HG02973 (cell line): ENCODE measurements around the gene PRSS33.

ENCODE experiments used
- ATAC-seq: cut with Tn5 transposase; IDR thresholded peaks from one replicate; pipeline ENCODE4 v1.9.1; 2021; ENCODE audit warnings: moderate library complexity; ENCODE audit not compliant: unreplicated experiment

The PRSS33 gene, protein sequence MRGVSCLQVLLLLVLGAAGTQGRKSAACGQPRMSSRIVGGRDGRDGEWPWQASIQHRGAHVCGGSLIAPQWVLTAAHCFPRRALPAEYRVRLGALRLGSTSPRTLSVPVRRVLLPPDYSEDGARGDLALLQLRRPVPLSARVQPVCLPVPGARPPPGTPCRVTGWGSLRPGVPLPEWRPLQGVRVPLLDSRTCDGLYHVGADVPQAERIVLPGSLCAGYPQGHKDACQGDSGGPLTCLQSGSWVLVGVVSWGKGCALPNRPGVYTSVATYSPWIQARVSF

DNA sequence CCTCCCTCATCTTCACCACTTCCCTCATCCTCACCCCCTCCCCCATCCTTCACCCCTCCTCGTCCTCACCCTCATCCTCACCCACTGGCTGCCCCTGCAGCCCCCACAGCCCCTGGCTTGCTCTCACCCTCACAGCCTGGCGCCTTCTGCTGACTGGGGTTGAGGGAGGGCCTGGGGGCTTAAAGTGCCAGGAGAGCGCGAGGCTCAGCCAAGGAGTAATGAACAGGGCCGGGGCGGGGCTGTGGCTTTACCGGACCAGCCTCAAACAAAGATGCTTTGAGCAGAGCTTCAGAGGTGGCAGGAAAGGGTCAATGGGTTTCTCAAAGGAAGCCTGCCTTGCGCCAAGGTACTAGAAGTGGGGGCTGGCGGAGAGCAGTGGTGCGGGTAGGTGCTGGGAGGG is at the start of gene PRSS33:
TSS of gene PRSS33 (minus strand) at position 155 of the 400 bp plus-strand sequence. CDS start 1,013 bp downstream, outside the sequence.
- no peak for ATAC-seq

DNA sequence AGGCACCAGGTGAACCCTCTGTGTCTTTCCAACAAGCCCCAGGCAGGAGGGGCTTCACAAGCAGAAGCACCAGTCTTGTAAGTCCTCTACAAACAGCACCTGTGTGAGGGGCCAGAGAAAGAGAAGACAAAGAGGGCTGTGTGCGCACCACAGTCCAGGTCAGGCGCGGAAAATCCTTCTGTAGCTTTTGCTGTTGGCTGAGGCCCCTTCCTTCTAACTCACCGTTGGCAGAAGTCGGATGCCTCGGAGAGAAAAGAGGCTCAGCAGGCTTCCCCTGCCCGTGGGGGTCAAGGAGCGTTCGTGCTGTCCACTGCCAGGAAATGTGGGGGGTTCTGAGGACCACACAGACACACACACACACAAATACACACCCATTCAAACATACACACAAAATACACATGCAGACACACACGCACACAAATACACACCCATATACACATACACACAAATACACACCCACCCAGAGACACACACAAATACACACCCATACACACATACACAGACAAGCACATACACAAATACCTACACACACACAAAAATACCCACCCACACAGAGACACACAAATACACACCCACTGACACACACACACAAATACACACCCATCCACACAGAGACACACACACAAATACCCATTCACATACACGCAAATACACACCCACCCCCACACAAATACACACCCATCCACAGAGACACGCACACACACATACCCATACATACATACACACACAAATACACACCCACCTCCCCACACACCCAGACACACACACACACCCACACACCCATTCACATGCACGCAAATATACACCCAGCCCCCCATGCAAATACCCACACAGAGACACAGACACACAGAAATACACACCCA is 49.5 kb upstream of the PRSS33 start:
- ATAC-seq, result no peak

DNA sequence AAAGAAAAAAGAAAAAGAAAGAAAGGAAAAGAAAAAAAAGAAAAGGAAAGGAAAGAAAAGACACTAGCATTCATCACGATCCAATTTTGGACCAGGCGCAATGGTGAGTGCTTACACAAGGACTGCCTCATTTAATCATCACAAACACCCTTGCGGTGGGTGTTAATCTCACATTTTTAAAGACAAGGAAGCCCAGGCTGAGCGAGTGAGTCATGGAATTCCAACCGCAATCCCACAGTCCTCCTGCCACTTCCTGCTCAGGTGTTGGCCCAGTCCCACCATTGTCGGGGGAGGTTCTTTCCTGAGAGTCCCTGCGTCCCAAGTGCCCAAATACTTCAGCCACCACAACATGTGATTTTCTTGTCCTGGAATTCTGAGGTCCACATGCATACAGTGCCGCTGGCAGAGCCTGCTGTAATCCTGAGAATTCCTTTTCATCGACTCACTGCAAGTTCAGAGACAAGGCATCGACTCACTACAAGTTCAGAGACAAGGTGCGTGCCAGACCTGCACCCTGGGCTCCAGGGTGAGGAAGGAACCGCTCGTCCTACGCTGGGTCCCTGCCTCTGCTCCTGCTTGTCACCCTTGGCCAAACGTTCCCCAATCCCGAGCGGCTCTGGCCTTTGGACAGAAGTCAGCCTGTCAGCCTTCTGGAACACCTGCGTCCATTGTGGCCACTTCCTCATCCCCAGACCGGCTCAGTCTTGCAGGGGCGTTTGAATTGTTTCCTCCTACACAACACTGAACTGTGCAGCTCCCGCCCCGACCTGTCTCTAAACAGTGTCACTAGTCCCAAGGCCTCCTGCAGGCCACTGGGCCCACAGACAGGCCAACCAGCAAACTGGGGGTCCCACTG is 48.5 kb upstream of the PRSS33 start:
- ATAC-seq, result no peak

DNA sequence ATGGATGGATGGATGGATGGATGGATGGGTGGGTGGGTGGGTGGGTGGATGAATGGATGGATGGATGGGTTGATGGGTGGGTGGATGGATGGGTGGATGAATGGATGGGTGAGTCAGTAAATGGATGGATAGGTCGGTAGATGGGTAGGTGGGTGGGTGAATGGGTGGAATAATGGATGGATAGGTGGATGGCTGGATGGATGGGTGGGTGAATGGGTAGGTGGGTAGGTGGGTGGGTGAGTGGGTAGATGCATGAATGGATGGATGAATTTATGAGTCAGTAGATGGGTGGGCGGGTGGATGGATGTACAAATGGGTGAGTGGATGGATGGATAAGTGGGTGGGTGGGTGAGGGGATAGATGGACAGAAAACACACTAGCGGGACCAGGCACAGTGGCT is 47.6 kb upstream of the PRSS33 start:
- no peak for ATAC-seq

DNA sequence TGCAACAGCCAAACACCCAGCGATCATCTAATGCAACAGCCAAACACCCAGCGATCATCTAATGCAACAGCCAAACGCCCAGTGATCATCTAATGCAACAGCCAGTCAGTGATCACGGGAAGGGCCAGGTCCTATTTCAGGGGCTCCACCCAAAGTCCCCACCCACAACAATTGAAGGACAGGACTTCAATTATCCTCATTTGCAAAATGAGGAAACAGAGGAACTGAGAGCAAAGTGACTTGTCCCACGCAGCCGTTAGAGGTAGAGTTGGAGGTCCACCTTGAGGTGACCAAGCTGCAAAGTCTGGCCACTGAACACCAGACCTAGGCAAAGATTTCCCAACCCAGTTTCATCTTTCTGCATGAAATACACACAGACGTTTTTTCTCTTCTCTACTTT is 46.4 kb upstream of the PRSS33 start:
- no peak for ATAC-seq

DNA sequence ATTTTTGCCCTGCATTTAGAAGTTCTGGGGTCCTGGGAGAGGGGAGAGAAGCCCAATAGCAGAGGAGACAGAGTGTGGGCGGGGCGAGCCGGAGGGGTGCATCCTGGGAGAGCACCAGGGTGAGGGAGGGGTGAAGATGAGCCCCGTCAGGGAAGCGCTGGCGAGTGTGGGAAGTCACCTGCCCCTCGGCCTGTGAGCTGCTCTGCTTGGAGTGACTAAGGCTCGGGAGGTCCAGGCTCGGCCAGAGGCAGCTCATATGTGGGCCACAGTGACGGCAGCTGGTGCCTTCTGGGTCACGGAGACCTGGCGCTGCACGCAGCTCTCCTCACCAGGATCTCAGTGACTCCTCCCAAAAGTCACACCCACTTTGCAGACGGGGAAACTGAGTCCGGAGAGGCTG is 43.8 kb upstream of the PRSS33 start:
- no peak for ATAC-seq

DNA sequence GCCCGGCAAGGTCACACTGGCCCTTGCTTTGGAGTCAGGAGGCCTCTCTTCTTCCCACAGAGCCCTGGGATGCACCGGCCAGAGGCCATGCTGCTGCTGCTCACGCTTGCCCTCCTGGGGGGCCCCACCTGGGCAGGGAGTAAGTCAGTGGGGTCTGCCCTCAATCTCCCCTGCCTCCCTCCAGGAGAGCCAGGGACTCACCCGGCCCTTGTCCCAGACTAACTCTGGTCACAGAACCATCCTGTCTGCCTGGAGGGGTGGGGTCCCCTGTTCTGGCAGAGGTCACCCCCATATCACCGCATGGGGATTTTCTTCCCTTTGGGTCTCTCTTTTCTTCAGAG is 43.0 kb upstream of the PRSS33 start:
- no peak for ATAC-seq

DNA sequence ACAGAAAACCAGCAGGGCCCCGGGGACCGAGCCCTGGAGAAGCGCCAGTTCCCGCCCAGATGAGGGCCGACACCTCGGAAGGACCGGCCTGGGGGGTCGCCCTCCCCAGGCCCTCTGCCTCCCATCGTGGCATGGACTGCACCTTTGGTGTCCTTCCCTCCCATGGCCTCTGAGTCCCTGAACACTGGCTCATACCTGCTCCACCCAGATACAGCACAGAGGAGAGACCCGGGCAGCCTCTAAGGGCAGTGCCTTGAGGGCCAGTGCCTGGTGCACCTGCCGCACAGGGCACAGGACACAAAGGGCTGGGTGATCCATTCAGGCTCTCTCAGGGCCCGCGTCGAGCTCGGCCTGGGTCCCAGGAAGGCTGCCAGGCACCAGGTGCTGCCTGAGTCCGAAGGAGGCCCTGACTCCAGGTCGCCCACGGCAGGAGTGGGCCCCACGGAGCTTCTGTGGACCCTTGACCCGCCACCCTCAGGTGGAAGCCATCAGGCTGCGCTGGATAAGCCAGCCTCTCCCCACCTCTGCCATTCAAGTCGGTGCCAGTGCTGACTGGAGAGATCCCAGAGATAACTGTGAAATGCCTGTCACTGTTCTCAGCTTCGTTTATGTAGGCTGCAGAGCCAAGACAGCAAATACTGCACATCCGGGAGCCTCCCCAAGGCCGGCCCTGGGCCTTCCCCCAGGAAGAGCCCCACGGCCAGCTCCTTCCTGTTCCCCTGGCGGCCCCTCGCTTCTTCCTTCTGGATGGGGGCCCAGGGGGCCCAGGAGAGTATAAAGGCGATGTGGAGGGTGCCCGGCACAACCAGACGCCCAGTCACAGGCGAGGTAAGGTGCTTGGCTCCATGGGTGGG is 42.4 kb upstream of the PRSS33 start, which contains the start of gene ZG16B:
TSS of gene ZG16B (plus strand) at position 803 of the 854 bp plus-strand sequence. CDS start 139 bp downstream, outside the sequence.
- ATAC-seq, result no peak

DNA sequence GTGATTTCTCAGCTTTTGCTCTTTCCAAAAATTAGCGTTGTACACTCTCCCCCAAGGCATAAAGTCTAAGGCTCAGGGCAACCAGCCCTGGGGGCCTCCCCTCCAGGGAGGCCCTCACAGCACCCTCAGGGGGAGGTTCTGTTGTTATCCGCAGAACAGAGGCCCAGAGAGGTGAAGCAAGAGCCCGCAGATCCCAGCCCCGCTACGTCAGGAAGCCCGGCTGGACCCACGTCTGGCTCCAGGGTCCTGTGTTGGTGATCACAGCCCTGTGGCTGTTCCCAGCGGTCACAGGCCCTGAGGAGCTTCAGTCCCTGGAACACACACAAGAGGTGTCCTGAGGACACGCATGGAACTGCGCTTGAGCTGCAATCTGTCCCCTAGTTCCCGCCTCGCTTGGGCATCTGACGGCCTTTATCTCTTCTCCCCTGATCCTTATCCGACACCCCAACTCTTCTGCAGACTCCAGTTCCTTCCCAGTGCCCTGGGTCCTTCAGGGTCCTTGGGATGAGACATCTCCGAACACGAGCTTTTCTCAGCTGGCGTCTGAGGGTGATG is 41.6 kb upstream of the PRSS33 start:
- ATAC-seq, result no peak

DNA sequence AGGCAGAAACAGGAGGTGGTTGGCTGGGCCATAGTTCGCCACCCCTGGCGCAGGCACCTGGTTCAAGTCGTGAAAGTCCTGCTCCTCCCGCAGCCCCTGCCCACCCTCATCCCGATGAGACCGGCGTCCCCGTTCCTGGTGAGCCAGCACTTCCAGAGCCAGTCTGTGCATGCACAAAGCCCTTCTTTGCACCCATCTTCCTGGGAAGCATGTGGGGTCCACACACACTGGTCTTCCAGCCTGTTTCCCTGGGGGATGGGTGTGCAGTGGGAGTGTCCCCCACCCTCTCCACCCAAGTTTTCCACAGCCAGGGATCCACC is 41.1 kb upstream of the PRSS33 start:
- no peak for ATAC-seq

DNA sequence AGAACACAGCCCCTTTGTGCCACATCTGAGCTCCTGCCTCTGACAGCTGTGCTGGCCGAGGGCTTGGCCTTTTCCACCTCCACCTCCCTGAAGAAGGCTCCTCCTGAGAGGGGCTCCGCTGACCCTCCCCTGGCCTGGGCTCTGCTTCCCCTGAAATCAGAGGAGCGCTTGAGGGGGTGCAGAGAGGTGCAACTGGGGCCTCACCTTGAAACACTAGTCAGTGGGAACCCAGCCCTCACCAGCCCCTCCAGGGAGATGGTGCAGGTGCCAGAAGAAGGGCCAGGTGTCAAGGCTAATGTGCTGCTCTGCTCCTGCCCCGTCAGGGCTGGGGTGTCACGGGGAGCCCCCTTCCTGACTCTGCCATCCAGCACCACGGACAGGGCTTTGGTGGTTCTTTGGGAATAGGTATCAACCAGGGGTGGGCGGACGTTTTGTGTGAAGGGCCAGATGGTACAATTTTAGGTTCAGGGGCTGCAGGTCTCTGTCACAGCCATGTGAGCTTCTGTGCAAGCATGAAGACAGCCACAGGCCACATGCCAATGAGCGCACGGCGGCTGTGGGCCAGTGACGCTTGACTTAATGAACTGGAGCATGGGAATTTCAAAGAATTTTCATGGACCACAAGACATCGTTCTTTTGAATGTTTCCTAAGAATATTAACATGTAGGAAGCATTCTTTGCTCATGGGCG is 40.6 kb upstream of the PRSS33 start:
- no peak for ATAC-seq

DNA sequence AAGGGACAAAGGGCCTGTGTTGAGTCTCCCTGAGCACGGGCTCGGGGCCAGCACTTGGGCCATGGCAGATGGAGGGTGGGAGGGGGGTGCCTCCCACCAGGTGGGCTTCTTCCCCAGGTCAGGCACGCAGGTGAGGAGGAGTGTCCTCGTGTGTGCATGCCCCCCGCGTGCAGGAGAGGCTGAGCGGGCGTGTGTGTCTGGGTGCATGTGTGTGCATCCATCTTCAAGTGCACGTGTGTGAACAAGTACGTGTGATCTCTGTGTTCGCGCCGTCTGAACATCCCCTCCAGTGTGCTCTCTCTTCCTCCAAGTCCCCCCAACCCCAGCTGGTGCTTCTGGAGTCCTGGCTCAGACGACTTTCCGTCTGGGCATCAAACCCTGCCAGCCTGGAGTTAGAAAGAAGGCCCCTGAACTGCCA is 40.0 kb upstream of the PRSS33 start:
- no peak for ATAC-seq

DNA sequence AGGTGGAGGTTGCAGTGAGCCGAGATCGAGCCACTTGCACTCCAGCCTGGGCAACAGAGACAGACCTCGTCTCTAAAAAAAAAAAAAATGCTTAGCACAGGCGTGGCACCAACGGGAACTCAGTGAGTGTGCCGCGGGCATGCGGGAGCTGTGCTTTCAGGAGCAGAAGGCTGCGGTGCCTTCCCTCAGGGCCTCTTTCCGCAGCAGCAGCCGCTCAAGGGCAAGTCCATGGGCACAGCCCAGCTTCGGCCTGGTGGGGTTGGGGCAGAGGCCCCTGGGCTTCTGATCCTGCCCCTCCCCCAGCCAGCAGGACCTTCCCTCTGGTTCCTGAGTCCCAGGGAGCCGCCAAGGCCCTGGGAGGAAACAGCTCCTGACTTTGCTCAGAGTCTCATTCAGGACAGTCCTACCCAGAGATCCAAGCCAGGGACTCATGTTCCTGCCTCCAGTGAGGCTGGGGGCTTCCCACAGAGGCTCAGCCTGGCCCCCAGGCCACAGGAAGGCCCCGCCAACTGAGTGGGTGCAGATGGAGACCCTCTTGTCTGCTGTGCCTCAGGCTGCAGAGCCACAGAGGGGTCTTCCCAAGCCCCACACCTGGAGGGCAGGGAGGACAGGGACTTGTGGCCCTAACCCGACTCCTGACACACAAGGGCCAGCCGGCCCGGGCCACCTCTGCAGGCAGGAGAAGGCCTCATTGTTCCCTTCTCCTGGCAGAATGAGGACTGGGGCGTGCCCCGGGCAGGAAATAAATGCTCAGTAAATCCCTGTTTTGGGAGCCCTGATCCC is 39.4 kb upstream of the PRSS33 start:
- ATAC-seq, result no peak

DNA sequence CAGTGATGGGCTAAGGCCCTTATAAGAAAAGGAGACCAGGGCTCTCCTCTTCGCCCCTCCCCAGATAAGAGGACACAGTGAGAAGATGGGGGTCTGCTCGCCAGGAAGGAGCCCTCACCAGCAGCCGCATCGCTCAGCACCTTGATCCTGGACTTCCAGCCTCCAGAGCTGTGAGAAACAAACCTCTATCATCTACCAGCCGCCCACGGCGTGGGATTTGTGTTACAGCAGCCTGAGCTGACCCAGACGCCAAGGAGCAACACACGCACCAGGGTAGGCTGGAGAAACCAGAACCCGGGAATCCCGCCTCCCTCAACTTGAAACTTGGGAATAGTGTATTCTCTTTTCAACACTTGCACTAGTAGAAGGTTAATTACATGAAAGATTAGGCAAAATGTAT is 38.5 kb upstream of the PRSS33 start:
- ATAC-seq, result no peak

DNA sequence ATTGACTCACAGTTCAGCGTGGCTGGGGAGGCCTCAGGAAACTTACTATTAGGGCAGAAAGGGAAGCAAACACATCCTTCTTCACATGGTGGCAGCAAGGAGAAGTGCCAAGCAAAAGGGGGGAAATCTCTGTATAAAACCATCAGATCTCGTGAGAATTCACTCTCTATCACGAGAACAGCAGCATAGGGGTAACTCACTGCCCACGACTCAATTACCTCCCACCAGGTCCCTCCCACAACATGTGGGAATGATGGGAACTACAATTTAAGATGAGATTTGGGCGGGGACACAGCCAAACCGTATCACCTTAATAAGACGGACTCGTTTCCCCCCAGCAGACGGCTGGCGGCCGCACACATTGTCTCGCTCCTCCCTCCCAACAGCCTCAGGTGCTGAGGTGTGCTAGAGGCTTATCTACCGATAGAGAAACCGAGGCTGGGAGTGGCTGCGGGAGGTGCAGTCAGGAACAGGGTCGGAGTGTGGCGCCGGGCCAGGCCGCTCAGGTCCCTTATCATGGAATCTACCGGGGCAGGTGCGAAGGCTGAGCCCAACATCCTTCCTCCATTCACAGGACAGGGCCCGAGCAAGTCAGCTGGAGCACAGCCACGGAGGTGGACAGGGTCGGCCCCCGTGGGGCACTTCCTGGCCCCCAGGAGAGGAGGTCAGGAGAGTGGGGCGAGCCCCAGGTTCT is 37.8 kb upstream of the PRSS33 start:
- ATAC-seq, result no peak

DNA sequence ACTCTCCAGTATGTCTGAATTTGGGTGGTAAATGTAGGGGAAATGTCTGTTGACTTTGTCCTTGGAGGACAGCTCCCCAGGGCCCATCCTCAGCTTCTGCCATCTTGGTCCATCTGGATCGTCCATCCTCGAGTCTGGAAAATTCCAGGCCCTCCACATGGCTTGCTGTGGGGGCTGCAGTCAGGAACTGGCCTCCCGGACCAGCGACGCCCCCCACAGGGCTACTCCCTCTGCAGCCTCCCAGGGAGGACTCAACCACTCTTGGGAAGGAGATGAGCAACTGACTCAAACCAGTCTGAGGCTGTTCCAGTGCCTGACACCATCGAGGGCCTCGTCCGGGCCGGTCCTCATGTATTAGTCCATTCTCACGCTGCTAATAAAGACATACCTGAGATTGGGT is 37.3 kb upstream of the PRSS33 start:
- ATAC-seq, result no peak

DNA sequence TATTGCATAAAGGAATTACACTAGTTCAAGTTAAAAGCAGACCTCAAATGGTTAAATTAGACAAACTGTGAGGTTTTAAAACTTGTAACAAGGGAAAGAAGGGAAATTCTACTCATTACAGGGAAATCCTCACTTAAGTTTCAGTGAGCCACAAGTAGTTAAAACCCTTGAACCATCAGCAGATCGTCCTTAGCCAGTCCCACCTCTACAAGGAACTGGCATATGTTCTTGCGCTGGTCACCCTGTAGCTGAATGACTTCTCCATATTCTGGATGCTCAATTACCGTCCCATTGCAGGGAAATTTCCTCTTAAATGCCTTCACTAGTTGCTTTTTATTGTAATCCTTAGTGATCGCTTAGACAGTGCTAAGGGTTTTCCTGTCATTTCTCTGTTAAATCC is 35.1 kb upstream of the PRSS33 start:
- ATAC-seq, result no peak

DNA sequence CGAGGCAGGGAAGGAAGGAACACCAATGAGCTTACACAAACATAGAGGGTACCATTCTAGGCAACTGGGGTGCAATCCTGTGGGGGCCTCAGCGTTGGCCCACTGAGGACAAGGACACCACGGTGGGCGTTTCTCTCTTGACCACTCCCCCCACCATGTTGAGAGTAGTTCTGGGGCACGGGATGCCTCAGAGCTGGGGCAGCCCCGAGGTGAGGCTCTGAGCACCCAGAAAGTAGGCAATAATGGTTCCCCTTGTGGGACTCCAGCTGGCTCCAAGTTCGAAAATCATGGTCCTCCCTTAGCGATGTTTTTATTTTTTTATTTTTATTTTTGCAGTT is 34.8 kb upstream of the PRSS33 start:
- no peak for ATAC-seq
